Measurements from ENCODE around the gene NR6A1. TPM values are rescaled to one million over a fixed set of nuclear protein-coding genes. Genes with fewer than 3 reads are reported as not detected.

NR6A1 gene
- total RNA-seq, 1 experiment from 2014 or later = 0.77 TPM

DNA sequence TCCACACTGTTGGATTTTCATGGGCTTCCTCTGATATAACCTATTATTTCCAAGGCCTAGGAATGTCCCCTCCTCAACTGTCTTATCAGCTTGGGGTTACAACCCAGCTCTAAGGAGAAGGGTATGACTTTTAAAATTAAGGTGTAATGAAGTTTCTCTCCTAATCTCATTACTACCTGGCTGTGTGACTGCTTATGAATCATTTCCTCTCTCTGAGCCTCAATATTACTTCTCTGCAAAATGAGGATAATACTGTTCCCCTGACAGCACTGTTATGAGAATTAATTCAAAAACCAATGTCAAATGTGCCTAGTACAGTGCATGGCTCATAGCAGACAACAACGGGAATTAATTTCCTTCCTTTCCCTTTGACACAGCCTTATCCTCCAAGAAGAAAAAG, 118.9 kb downstream of the NR6A1 start:
- BruUV-seq (replicated peaks) = no TSS peak
- H3K27ac ChIP-seq (ENCODE audit: low read length) = peak overlapping the region; percentile 47
- H2AFZ ChIP-seq (ENCODE audit: low read length) = no peak overlapping the region
- peak overlapping the region; percentile 45 for H3K4me2 ChIP-seq (ENCODE audit: low read length)
- H4K20me1 ChIP-seq (ENCODE audit: low read length) = no peaks in the 10 kb centered on the region
- H3K9me3 ChIP-seq (ENCODE audit: low read length) = no peaks in the 10 kb centered on the region
- TF ChIP-seq, protein P1, sequence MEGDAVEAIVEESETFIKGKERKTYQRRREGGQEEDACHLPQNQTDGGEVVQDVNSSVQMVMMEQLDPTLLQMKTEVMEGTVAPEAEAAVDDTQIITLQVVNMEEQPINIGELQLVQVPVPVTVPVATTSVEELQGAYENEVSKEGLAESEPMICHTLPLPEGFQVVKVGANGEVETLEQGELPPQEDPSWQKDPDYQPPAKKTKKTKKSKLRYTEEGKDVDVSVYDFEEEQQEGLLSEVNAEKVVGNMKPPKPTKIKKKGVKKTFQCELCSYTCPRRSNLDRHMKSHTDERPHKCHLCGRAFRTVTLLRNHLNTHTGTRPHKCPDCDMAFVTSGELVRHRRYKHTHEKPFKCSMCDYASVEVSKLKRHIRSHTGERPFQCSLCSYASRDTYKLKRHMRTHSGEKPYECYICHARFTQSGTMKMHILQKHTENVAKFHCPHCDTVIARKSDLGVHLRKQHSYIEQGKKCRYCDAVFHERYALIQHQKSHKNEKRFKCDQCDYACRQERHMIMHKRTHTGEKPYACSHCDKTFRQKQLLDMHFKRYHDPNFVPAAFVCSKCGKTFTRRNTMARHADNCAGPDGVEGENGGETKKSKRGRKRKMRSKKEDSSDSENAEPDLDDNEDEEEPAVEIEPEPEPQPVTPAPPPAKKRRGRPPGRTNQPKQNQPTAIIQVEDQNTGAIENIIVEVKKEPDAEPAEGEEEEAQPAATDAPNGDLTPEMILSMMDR (conservative IDR thresholded peaks at IDR 0.05; ENCODE audit: low read depth, low read length) = no peak
- TF ChIP-seq EZH2 (IDR thresholded peaks at IDR 0.05; ENCODE audit: low read length, unreplicated experiment) = no peak
- TF ChIP-seq EZH2phosphoT487 (IDR thresholded peaks at IDR 0.05; ENCODE audit: borderline replicate concordance, low read length) = no peak
- H3K9ac ChIP-seq (ENCODE audit: low read length) = no peak overlapping the region
- POLR2A ChIA-PET (ENCODE audit: unreplicated experiment) = no interaction called here
- ATAC-seq (peak; percentile 24; the same call in 1 of the 2 replicates), DNase-seq (no peak)
- CTCF ChIA-PET = interaction anchor here (0.6 to 0.7 kb wide), 2 partner anchors 32 to 35 kb away, joined by 3 read pairs; no protein-coding TSS in a partner anchor
- H3K4me3 ChIP-seq (ENCODE audit: low read length) = no peak overlapping the region
- no peaks in the 10 kb centered on the region for H3K27me3 ChIP-seq (ENCODE audit: low read length)
- H3K4me1 ChIP-seq (ENCODE audit: insufficient read depth, low read length) = peaks cover 17% of the 10 kb centered on the region
- H3K9me2 ChIP-seq (replicated peaks; ENCODE audit: low read length) = no peaks in the 10 kb centered on the region
- no peaks in the 10 kb centered on the region for H3F3A ChIP-seq (ENCODE audit: low read length, unreplicated experiment)
- intact Hi-C loops (cut with micrococcal nuclease) = no loop called here
- no peaks in the 10 kb centered on the region for H3K79me2 ChIP-seq (ENCODE audit: low read length)
- no peaks in the 10 kb centered on the region for H3K36me3 ChIP-seq (ENCODE audit: low read depth, low read length)

GRCh38 chr9:124645274-124645673, 125.8 kb downstream of the NR6A1 start:
- no peak overlapping the region for H3K4me3 ChIP-seq (ENCODE audit: low read length)
- no peaks in the 10 kb centered on the region for H3K79me2 ChIP-seq (ENCODE audit: low read length)
- H3K4me2 ChIP-seq (ENCODE audit: low read length) = no peak overlapping the region
- H3K9me2 ChIP-seq (replicated peaks; ENCODE audit: low read length) = no peaks in the 10 kb centered on the region
- intact Hi-C loops (cut with micrococcal nuclease) = no loop called here
- H3F3A ChIP-seq (ENCODE audit: low read length, unreplicated experiment) = no peaks in the 10 kb centered on the region
- BruUV-seq (replicated peaks) = no TSS peak
- no peaks in the 10 kb centered on the region for H3K36me3 ChIP-seq (ENCODE audit: low read depth, low read length)
- TF ChIP-seq EZH2 (IDR thresholded peaks at IDR 0.05; ENCODE audit: low read length, unreplicated experiment) (no peak), EZH2phosphoT487 (IDR thresholded peaks at IDR 0.05; ENCODE audit: borderline replicate concordance, low read length) (no peak)
- TF ChIP-seq, protein P1 (conservative IDR thresholded peaks at IDR 0.05; ENCODE audit: low read depth, low read length) = no peak
- CTCF ChIA-PET = no interaction called here
- no peak overlapping the region for H2AFZ ChIP-seq (ENCODE audit: low read length)
- no peak overlapping the region for H3K27ac ChIP-seq (ENCODE audit: low read length)
- POLR2A ChIA-PET (ENCODE audit: unreplicated experiment) = no interaction called here
- H3K9me3 ChIP-seq (ENCODE audit: low read length) = no peaks in the 10 kb centered on the region
- ATAC-seq (no peak), DNase-seq (no peak)
- no peak overlapping the region for H3K9ac ChIP-seq (ENCODE audit: low read length)
- H4K20me1 ChIP-seq (ENCODE audit: low read length) = no peaks in the 10 kb centered on the region
- H3K4me1 ChIP-seq (ENCODE audit: insufficient read depth, low read length) = no peaks in the 10 kb centered on the region
- H3K27me3 ChIP-seq (ENCODE audit: low read length) = no peaks in the 10 kb centered on the region

DNA sequence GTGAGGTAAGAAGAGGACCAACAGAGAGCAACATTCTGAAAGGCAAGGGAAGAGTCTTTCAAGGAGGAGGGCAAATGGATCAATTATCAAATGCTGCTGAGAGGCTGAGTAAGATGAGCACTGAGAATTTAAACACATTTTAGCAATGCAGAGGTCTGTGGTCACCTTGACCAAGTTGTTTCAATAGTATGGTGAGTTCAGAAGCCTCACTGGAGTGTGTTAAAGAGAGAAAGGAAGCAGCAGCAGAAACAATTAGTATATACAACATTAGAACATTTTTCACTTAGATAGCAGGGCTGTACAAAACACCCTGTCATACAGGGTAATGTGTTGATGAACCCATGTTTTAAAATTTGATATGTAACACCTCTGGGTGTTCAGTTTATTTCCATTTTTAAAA, 131.5 kb downstream of the NR6A1 start:
- Histone ChIP-seq H3K4me1 (ENCODE audit: insufficient read depth, low read length) (no peaks in the 10 kb centered on the region), H3K27me3 (ENCODE audit: low read length) (no peaks in the 10 kb centered on the region), H3K79me2 (ENCODE audit: low read length) (no peaks in the 10 kb centered on the region), H2AFZ (ENCODE audit: low read length) (no peak overlapping the region), H3K9me3 (ENCODE audit: low read length) (no peaks in the 10 kb centered on the region), H3K9me2 (replicated peaks; ENCODE audit: low read length) (no peaks in the 10 kb centered on the region), H3K36me3 (ENCODE audit: low read depth, low read length) (no peaks in the 10 kb centered on the region), H3K9ac (ENCODE audit: low read length) (no peak overlapping the region), H3K27ac (ENCODE audit: low read length) (no peak overlapping the region), H3K4me2 (ENCODE audit: low read length) (no peak overlapping the region), H3F3A (ENCODE audit: low read length, unreplicated experiment) (no peaks in the 10 kb centered on the region), H4K20me1 (ENCODE audit: low read length) (no peaks in the 10 kb centered on the region), H3K4me3 (ENCODE audit: low read length) (no peak overlapping the region)
- POLR2A ChIA-PET (ENCODE audit: unreplicated experiment) = no interaction called here
- CTCF ChIA-PET = no interaction called here
- ATAC-seq (no peak), DNase-seq (no peak)
- intact Hi-C loops (cut with micrococcal nuclease) = no loop called here
- TF ChIP-seq EZH2 (IDR thresholded peaks at IDR 0.05; ENCODE audit: low read length, unreplicated experiment) = no peak
- TF ChIP-seq, protein P1 (conservative IDR thresholded peaks at IDR 0.05; ENCODE audit: low read depth, low read length) = no peak
- TF ChIP-seq EZH2phosphoT487 (IDR thresholded peaks at IDR 0.05; ENCODE audit: borderline replicate concordance, low read length) = no peak
- BruUV-seq (replicated peaks) = no TSS peak
